HEK293 (cell line): ENCODE data around the gene EYS.

Experiments used
- CTCF ChIA-PET: fragments of 350-600 bp; formaldehyde crosslinking; extraction: SDS; loops from one replicate; lab custom pipeline; 2021; ENCODE audit warnings: antibody characterized with exemption; lab: Yijun Ruan, JAX
- POLR2A ChIA-PET: fragments of 300-600 bp; formaldehyde crosslinking; extraction: SDS; loops from one replicate; lab custom pipeline; 2020; ENCODE audit warnings: antibody characterized with exemption, inconsistent platforms; lab: Yijun Ruan, JAX
- H3K27ac ChIP-seq: fragments of 200-500 bp; sonication (Bioruptor generic); 2 replicates; pipeline ENCODE4 v1.5.1; 2014; ENCODE audit warnings: low read depth, low read length, control low read depth, inconsistent platforms; ENCODE audit errors: extremely low read depth
- H3K36me3 ChIP-seq, 2 experiments: fragments of 200-500 bp in 1 of 2; sonication (Bioruptor generic) in 1 of 2; 1 replicate in 1 of 2; 2 replicates in 1 of 2; pipeline ENCODE4 v1.5.1; 2014 to 2017; ENCODE audit warnings: inconsistent platforms in 2 of 2, low read length in 2 of 2; ENCODE audit not compliant: control insufficient read depth in 2 of 2, insufficient read depth in 1 of 2
- H3K4me1 ChIP-seq: fragments of 200-500 bp; sonication (Bioruptor generic); 2 replicates; pipeline ENCODE4 v1.5.1; 2014; ENCODE audit warnings: mild to moderate bottlenecking, low read length, inconsistent platforms; ENCODE audit not compliant: control insufficient read depth, insufficient read depth
- H3K4me3 ChIP-seq: 2 replicates; pipeline ENCODE4 v1.5.1; 2011; ENCODE audit warnings: low read depth, mild to moderate bottlenecking, control low read depth, low read length, moderate library complexity
- H3K9me3 ChIP-seq: fragments of 200-500 bp; sonication (Bioruptor generic); 2 replicates; pipeline ENCODE4 v1.5.1; 2014; ENCODE audit warnings: low read depth, low read length, inconsistent platforms; ENCODE audit not compliant: control insufficient read depth, insufficient read depth
- IKZF3 ChIP-seq: fragments of 450-650 bp; IDR thresholded peaks from 2 replicates; pipeline ENCODE4 v1.5.0; 2018; ENCODE audit warnings: missing biosample characterization, mild to moderate bottlenecking, missing genetic modification characterization, moderate library complexity
- PATZ1 ChIP-seq: fragments of 450-650 bp; formaldehyde crosslinking; IDR thresholded peaks from 2 replicates; pipeline ENCODE4 v1.5.1; 2016; ENCODE audit warnings: missing biosample characterization, missing genetic modification characterization
- SETDB1 ChIP-seq: IDR thresholded peaks from one replicate; pipeline ENCODE4 v1.6.1; 2017; ENCODE audit warnings: mild to moderate bottlenecking, low read length, moderate library complexity, mixed read lengths; ENCODE audit not compliant: insufficient read length
- TRIM28 ChIP-seq: IDR thresholded peaks from 2 replicates; pipeline ENCODE4 v1.6.1; 2011; ENCODE audit warnings: low read length, control low read depth, borderline replicate concordance
- ZBTB20 ChIP-seq: fragments of 450-650 bp; formaldehyde crosslinking; IDR thresholded peaks from 2 replicates; pipeline ENCODE4 v1.5.1; 2016; ENCODE audit warnings: missing biosample characterization, missing genetic modification characterization
- ZBTB48 ChIP-seq: fragments of 450-650 bp; formaldehyde crosslinking; IDR thresholded peaks from 2 replicates; pipeline ENCODE4 v1.5.1; 2016; ENCODE audit warnings: missing biosample characterization, missing genetic modification characterization
- ZFP3 ChIP-seq: fragments of 450-650 bp; formaldehyde crosslinking; IDR thresholded peaks from 2 replicates; pipeline ENCODE4 v1.5.1; 2016; ENCODE audit warnings: low read depth, missing biosample characterization, missing genetic modification characterization
- ZIC2 ChIP-seq: fragments of 450-650 bp; formaldehyde crosslinking; IDR thresholded peaks from 2 replicates; pipeline ENCODE4 v1.5.1; 2016; ENCODE audit warnings: missing biosample characterization, missing genetic modification characterization
- ZNF138 ChIP-seq: fragments of 450-650 bp; formaldehyde crosslinking; IDR thresholded peaks from 2 replicates; pipeline ENCODE4 v1.5.1; 2016; ENCODE audit warnings: missing biosample characterization, missing genetic modification characterization, borderline replicate concordance
- ZNF155 ChIP-seq: fragments of 450-650 bp; formaldehyde crosslinking; IDR thresholded peaks from 2 replicates; pipeline ENCODE4 v1.5.1; 2016; ENCODE audit warnings: missing biosample characterization, missing genetic modification characterization
- ZNF324 ChIP-seq: fragments of 450-650 bp; formaldehyde crosslinking; IDR thresholded peaks from 2 replicates; pipeline ENCODE4 v1.5.1; 2016; ENCODE audit warnings: missing biosample characterization, missing genetic modification characterization
- ZNF571 ChIP-seq: fragments of 450-650 bp; formaldehyde crosslinking; IDR thresholded peaks from 2 replicates; pipeline ENCODE4 v1.5.0; 2017; ENCODE audit warnings: missing biosample characterization, missing genetic modification characterization
- ZNF585B ChIP-seq: fragments of 450-650 bp; formaldehyde crosslinking; IDR thresholded peaks from 2 replicates; pipeline ENCODE4 v1.5.1; 2016; ENCODE audit warnings: missing biosample characterization, missing genetic modification characterization
- ZNF621 ChIP-seq: fragments of 450-650 bp; formaldehyde crosslinking; IDR thresholded peaks from 2 replicates; pipeline ENCODE4 v1.5.1; 2017; ENCODE audit warnings: missing biosample characterization, missing genetic modification characterization
- ZNF626 ChIP-seq: fragments of 450-650 bp; sonication (Bioruptor Pico); formaldehyde crosslinking; IDR thresholded peaks from 2 replicates; pipeline ENCODE4 v1.5.1; 2018; ENCODE audit warnings: missing biosample characterization, missing genetic modification characterization, inconsistent platforms
- ZNF707 ChIP-seq: fragments of 450-650 bp; formaldehyde crosslinking; IDR thresholded peaks from 2 replicates; pipeline ENCODE4 v1.5.1; 2016; ENCODE audit warnings: missing biosample characterization, missing genetic modification characterization
- ZNF776 ChIP-seq: fragments of 450-650 bp; formaldehyde crosslinking; IDR thresholded peaks from 2 replicates; pipeline ENCODE4 v1.5.0; 2017; ENCODE audit warnings: missing biosample characterization, missing genetic modification characterization, borderline replicate concordance
- ZNF792 ChIP-seq: fragments of 450-650 bp; formaldehyde crosslinking; IDR thresholded peaks from 2 replicates; pipeline ENCODE4 v1.5.1; 2016; ENCODE audit warnings: missing biosample characterization, missing genetic modification characterization
- TF ChIP-seq, protein P1 (sequence below): fragments of 450-650 bp; formaldehyde crosslinking; IDR thresholded peaks from 2 replicates; pipeline ENCODE4 v1.5.1; 2016; ENCODE audit warnings: missing biosample characterization, missing genetic modification characterization
- TF ChIP-seq, protein P2 (sequence below): fragments of 450-650 bp; formaldehyde crosslinking; IDR thresholded peaks from 2 replicates; pipeline ENCODE4 v1.5.1; 2017; ENCODE audit warnings: missing biosample characterization, mild to moderate bottlenecking, missing genetic modification characterization, moderate library complexity
- TF ChIP-seq, protein P3 (sequence below): fragments of 450-650 bp; formaldehyde crosslinking; IDR thresholded peaks from 2 replicates; pipeline ENCODE4 v1.5.1; 2016; ENCODE audit warnings: missing biosample characterization, missing genetic modification characterization

The EYS gene

DNA sequence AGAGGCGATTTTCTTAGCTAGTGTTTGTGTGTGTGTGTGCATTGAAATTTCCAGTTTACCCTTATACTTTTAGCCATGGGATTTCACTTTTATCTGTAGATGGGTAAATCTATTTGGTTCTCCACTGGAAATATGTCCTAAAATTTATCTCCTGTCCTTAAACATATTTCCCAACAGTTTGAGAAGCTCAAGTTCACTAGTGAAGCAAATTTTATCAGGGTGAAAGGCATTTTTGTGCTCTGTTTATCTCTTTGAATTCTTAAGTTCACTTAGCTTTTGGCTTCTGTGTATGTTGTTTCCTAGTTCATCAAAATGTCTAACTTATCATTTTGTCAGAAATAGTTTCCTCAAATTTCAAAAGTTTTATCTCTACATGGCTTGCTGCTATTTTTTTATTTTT lies 1509.8 kb downstream of the EYS start:
- Histone ChIP-seq H3K9me3 (no peaks in the 10 kb centered on the region), H3K4me3 (no peak overlapping the region), H3K36me3 (no peaks in the 10 kb centered on the region), H3K27ac (no peak overlapping the region), H3K4me1 (no peaks in the 10 kb centered on the region)
- ChIA-PET CTCF (interaction anchor here (0.5 to 0.7 kb wide), 2 partner anchors 37 to 53 kb away, joined by 4 to 6 read pairs; no protein-coding TSS in a partner anchor), POLR2A (no interaction called here)
- no peak for TF ChIP-seq TRIM28
- TF ChIP-seq, protein P1, sequence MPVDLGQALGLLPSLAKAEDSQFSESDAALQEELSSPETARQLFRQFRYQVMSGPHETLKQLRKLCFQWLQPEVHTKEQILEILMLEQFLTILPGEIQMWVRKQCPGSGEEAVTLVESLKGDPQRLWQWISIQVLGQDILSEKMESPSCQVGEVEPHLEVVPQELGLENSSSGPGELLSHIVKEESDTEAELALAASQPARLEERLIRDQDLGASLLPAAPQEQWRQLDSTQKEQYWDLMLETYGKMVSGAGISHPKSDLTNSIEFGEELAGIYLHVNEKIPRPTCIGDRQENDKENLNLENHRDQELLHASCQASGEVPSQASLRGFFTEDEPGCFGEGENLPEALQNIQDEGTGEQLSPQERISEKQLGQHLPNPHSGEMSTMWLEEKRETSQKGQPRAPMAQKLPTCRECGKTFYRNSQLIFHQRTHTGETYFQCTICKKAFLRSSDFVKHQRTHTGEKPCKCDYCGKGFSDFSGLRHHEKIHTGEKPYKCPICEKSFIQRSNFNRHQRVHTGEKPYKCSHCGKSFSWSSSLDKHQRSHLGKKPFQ: no peak
- TF ChIP-seq PATZ1: no peak
- no peak for TF ChIP-seq IKZF3 (tag by site-specific recombination)

GRCh38 chr6:64186592-64186991 lies 1520.4 kb downstream of the EYS start:
- no peaks in the 10 kb centered on the region for H3K36me3 ChIP-seq
- H3K4me1 ChIP-seq: no peaks in the 10 kb centered on the region
- no peak for TF ChIP-seq ZNF571
- TF ChIP-seq ZBTB48 (tag by site-specific recombination): no peak
- no peak for TF ChIP-seq ZNF138
- TF ChIP-seq, protein P2, sequence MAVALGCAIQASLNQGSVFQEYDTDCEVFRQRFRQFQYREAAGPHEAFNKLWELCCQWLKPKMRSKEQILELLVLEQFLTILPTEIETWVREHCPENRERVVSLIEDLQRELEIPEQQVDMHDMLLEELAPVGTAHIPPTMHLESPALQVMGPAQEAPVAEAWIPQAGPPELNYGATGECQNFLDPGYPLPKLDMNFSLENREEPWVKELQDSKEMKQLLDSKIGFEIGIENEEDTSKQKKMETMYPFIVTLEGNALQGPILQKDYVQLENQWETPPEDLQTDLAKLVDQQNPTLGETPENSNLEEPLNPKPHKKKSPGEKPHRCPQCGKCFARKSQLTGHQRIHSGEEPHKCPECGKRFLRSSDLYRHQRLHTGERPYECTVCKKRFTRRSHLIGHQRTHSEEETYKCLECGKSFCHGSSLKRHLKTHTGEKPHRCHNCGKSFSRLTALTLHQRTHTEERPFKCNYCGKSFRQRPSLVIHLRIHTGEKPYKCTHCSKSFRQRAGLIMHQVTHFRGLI (tag by site-specific recombination): no peak
- no peak for TF ChIP-seq ZNF707 (tag by site-specific recombination)
- no peak for TF ChIP-seq ZNF155 (tag by site-specific recombination)
- TF ChIP-seq SETDB1: no peak
- no peak for TF ChIP-seq ZIC2 (tag by site-specific recombination)
- no peak for TF ChIP-seq ZNF776 (tag by site-specific recombination)
- no peak for TF ChIP-seq ZNF585B (tag by site-specific recombination)
- no peak for TF ChIP-seq ZNF621 (tag by site-specific recombination)
- TF ChIP-seq ZNF324 (tag by site-specific recombination): no peak
- TF ChIP-seq, protein P3, sequence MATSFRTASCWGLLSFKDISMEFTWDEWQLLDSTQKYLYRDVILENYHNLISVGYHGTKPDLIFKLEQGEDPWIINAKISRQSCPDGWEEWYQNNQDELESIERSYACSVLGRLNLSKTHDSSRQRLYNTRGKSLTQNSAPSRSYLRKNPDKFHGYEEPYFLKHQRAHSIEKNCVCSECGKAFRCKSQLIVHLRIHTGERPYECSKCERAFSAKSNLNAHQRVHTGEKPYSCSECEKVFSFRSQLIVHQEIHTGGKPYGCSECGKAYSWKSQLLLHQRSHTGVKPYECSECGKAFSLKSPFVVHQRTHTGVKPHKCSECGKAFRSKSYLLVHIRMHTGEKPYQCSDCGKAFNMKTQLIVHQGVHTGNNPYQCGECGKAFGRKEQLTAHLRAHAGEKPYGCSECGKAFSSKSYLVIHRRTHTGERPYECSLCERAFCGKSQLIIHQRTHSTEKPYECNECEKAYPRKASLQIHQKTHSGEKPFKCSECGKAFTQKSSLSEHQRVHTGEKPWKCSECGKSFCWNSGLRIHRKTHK (tag by site-specific recombination): no peak
- TF ChIP-seq ZBTB20 (tag by site-specific recombination): no peak
- no peak for TF ChIP-seq ZNF792 (tag by site-specific recombination)
- no peak for TF ChIP-seq ZNF626 (tag by site-specific recombination)
- TF ChIP-seq ZFP3: no peak
- TF ChIP-seq, all 188 proteins: peak for 0
- ChIA-PET CTCF (interaction anchor here (0.8 to 1.2 kb wide), 2 partner anchors 17 to 21 kb away, joined by 3 to 4 read pairs; no protein-coding TSS in a partner anchor), POLR2A (no interaction called here)
- Histone ChIP-seq H3K4me3 (no peak overlapping the region), H3K27ac (no peak overlapping the region), H3K9me3 (no peaks in the 10 kb centered on the region)
